Peyer's patch (tissue), 4 donors: ENCODE results near the gene OLFM3.

Source experiments
- POLR2A ChIP-seq, 2 donors: fragments of 450-650 bp; IDR thresholded peaks; one replicate each; pipeline ENCODE4 v1.5.1; 2017; ENCODE audit warnings: antibody characterized with exemption in 2 of 2, mild to moderate bottlenecking in 2 of 2, moderate library complexity in 2 of 2
- TF ChIP-seq, protein P1 (sequence below), 6 experiments: fragments of 450-650 bp in 4 of 6; fragments of 200-600 bp in 2 of 6; sonication (generic) in 1 of 6; IDR thresholded peaks; one replicate each; pipeline ENCODE4 v1.5.1; 2017 to 2019; ENCODE audit warnings: antibody characterized with exemption in 6 of 6, mild to moderate bottlenecking in 3 of 6, moderate library complexity in 1 of 6

DNA sequence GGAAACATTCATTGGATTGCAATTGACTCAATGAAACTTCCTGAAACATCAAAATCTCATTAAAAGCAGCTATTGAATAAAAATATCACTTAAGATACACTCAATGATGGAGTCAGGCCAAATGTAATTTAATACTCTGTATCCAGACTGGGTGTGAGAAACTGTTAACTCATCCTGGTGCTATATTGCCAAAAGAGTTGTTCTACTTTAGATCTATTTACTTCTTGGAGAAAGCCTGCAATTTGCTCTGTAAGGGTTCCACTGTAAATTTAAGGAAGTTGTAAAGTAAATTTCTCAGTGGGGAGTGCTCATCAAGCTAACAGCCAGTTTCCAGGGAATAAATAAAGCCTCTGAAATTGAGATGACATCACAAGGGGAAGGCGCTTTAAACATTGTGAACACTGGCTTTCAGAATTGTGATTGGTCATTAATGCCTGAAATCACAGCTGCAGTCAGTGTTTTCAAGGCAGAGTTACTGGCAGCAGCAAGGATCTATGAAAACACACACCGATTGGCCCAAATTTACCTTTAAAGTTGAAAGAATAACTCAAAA, 91.4 kb downstream of the OLFM3 start:
- TF ChIP-seq, protein P1, sequence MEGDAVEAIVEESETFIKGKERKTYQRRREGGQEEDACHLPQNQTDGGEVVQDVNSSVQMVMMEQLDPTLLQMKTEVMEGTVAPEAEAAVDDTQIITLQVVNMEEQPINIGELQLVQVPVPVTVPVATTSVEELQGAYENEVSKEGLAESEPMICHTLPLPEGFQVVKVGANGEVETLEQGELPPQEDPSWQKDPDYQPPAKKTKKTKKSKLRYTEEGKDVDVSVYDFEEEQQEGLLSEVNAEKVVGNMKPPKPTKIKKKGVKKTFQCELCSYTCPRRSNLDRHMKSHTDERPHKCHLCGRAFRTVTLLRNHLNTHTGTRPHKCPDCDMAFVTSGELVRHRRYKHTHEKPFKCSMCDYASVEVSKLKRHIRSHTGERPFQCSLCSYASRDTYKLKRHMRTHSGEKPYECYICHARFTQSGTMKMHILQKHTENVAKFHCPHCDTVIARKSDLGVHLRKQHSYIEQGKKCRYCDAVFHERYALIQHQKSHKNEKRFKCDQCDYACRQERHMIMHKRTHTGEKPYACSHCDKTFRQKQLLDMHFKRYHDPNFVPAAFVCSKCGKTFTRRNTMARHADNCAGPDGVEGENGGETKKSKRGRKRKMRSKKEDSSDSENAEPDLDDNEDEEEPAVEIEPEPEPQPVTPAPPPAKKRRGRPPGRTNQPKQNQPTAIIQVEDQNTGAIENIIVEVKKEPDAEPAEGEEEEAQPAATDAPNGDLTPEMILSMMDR (IDR thresholded peaks at IDR 0.05): no peak
- TF ChIP-seq POLR2A (IDR thresholded peaks at IDR 0.05): no peak
